Fibroblast of lung (primary cell): Measurements from ENCODE around the gene KRT3. TPM values are rescaled to one million over a fixed set of nuclear protein-coding genes. Genes with fewer than 3 reads are reported as not detected.

Source experiments
- DNase-seq, 2 donors: peaks; one replicate each; pipeline versions ENCODE4 v3.0.0 to v3.0.0-alpha.2; 2010; ENCODE audit warnings: low read depth in 2 of 2
- H2AFZ ChIP-seq: 2 replicates; pipeline ENCODE4 v1.5.1; 2012; ENCODE audit warnings: low read length, control low read depth, inconsistent platforms
- H3K27ac ChIP-seq: 2 replicates; pipeline ENCODE4 v1.5.1; 2011; ENCODE audit warnings: low read length, control low read depth; ENCODE audit not compliant: insufficient read depth
- H3K27me3 ChIP-seq: 2 replicates; pipeline ENCODE4 v1.5.1; 2011; ENCODE audit warnings: mild to moderate bottlenecking, low read length; ENCODE audit not compliant: control insufficient read depth, insufficient read depth
- H3K36me3 ChIP-seq: 2 replicates; pipeline ENCODE4 v1.5.1; 2011; ENCODE audit warnings: low read length; ENCODE audit not compliant: control insufficient read depth, insufficient read depth
- H3K4me1 ChIP-seq: 2 replicates; pipeline ENCODE4 v1.5.1; 2011; ENCODE audit warnings: low read length; ENCODE audit not compliant: control insufficient read depth, insufficient read depth; ENCODE audit errors: extremely low read depth
- H3K4me2 ChIP-seq: 2 replicates; pipeline ENCODE4 v1.5.1; 2011; ENCODE audit warnings: low read length, control low read depth; ENCODE audit not compliant: insufficient read depth; ENCODE audit errors: extremely low read depth
- H3K4me3 ChIP-seq, 4 experiments: fragments of 200-600 bp in 1 of 4; sonication (generic) in 1 of 4; replicated peaks in 1 of 4; 2 replicates each; pipeline ENCODE4 v1.5.1; 2011 to 2016; ENCODE audit warnings: low read length in 4 of 4, low read depth in 3 of 4, mild to moderate bottlenecking in 3 of 4, control low read depth in 2 of 4, inconsistent platforms in 1 of 4, mixed read lengths in 1 of 4; ENCODE audit not compliant: insufficient read depth in 1 of 4; ENCODE audit errors: control extremely low read depth in 1 of 4
- H3K79me2 ChIP-seq: 2 replicates; pipeline ENCODE4 v1.5.1; 2012; ENCODE audit warnings: mild to moderate bottlenecking, low read length, inconsistent platforms; ENCODE audit not compliant: control insufficient read depth, insufficient read depth
- H3K9ac ChIP-seq: 2 replicates; pipeline ENCODE4 v1.5.1; 2011; ENCODE audit warnings: mild to moderate bottlenecking, low read length, control low read depth; ENCODE audit not compliant: insufficient read depth
- H3K9me3 ChIP-seq: 2 replicates; pipeline ENCODE4 v1.5.1; 2012; ENCODE audit warnings: low read depth, low read length; ENCODE audit not compliant: control insufficient read depth, insufficient read depth
- H4K20me1 ChIP-seq: 2 replicates; pipeline ENCODE4 v1.5.1; 2011; ENCODE audit warnings: low read length; ENCODE audit not compliant: control insufficient read depth, insufficient read depth; ENCODE audit errors: extremely low read depth
- CTCF ChIP-seq, 2 donors: IDR thresholded peaks in 1 of 2; conservative IDR thresholded peaks in 1 of 2; 1 replicate in 1 of 2; 2 replicates in 1 of 2; pipeline ENCODE4 v1.5.1; 2011 to 2012; ENCODE audit warnings: low read length in 2 of 2, control low read depth in 1 of 2, inconsistent platforms in 1 of 2, low read depth in 1 of 2, mild to moderate bottlenecking in 1 of 2
- EZH2 ChIP-seq: IDR thresholded peaks from 2 replicates; pipeline ENCODE4 v1.5.1; 2012; ENCODE audit warnings: low read length, control low read depth, mild to moderate bottlenecking; ENCODE audit errors: missing control alignments
- polyA plus RNA-seq, 2 donors: library from polyadenylated mRNA; depleted of rRNA in 1 of 2; stranded (reverse) in 1 of 2; unstranded in 1 of 2; fragments of >200 nt; gene quantifications; 2 replicates each; pipeline ENCODE4 v1.2.1, GENCODE V29; 2011 to 2012; ENCODE audit warnings: missing spikeins in 1 of 2
- total RNA-seq: library from RNA; depleted of rRNA; stranded (reverse); fragments of >200 nt; gene quantifications from 2 replicates; pipeline ENCODE4 v1.2.1, GENCODE V29; 2014

KRT3 gene
- total and polyA plus RNA-seq, 2 donors (not counting 1 experiment from before 2014, with no cell fraction given): not detected

GRCh38 chr12:52837413-52837741 lies 41.5 kb upstream of the KRT3 start:
- no peak overlapping the region for H3K4me3 ChIP-seq
- DNase-seq: peak; percentile 49 to 94
- H3K4me1 ChIP-seq: no peaks in the 10 kb centered on the region
- no peaks in the 10 kb centered on the region for H3K36me3 ChIP-seq
- H3K9ac ChIP-seq: no peak overlapping the region
- no peak for TF ChIP-seq CTCF (conservative IDR thresholded peaks at IDR 0.05 in 1 of 2, IDR thresholded peaks at IDR 0.05 in 1 of 2; ENCODE audit: low read depth in 1 of 2, low read length in 2 of 2)
- no peak for TF ChIP-seq EZH2
- H3K79me2 ChIP-seq: no peaks in the 10 kb centered on the region
- no peak overlapping the region for H3K4me2 ChIP-seq
- no peak overlapping the region for H3K27ac ChIP-seq
- H3K9me3 ChIP-seq: no peaks in the 10 kb centered on the region
- no peaks in the 10 kb centered on the region for H3K27me3 ChIP-seq
- H4K20me1 ChIP-seq: no peaks in the 10 kb centered on the region
- no peak overlapping the region for H2AFZ ChIP-seq

GRCh38 chr12:52836491-52837412 lies 40.8 kb upstream of the KRT3 start:
- no peak for DNase-seq
- Histone ChIP-seq H3K4me2 (no peak overlapping the region), H3K36me3 (no peaks in the 10 kb centered on the region), H3K9ac (no peak overlapping the region), H3K79me2 (no peaks in the 10 kb centered on the region), H3K4me1 (no peaks in the 10 kb centered on the region), H4K20me1 (no peaks in the 10 kb centered on the region), H3K27me3 (no peaks in the 10 kb centered on the region), H2AFZ (no peak overlapping the region), H3K9me3 (no peaks in the 10 kb centered on the region), H3K4me3 (no peak overlapping the region), H3K27ac (no peak overlapping the region)
- TF ChIP-seq EZH2: no peak
- TF ChIP-seq CTCF (conservative IDR thresholded peaks at IDR 0.05 in 1 of 2, IDR thresholded peaks at IDR 0.05 in 1 of 2; ENCODE audit: low read depth in 1 of 2, low read length in 2 of 2): no peak

GRCh38 chr12:52836042-52836466 lies 40.1 kb upstream of the KRT3 start:
- Histone ChIP-seq H3K4me2 (no peak overlapping the region), H3K27ac (no peak overlapping the region), H3K4me3 (no peak overlapping the region), H4K20me1 (no peaks in the 10 kb centered on the region), H3K4me1 (no peaks in the 10 kb centered on the region), H3K79me2 (no peaks in the 10 kb centered on the region), H2AFZ (no peak overlapping the region), H3K9ac (no peak overlapping the region), H3K9me3 (no peaks in the 10 kb centered on the region), H3K27me3 (no peaks in the 10 kb centered on the region), H3K36me3 (no peaks in the 10 kb centered on the region)
- peak in 1 of 2 donors; percentile 85 for DNase-seq
- TF ChIP-seq CTCF (conservative IDR thresholded peaks at IDR 0.05 in 1 of 2, IDR thresholded peaks at IDR 0.05 in 1 of 2; ENCODE audit: low read depth in 1 of 2, low read length in 2 of 2) (no peak), EZH2 (no peak)
